ENCODE results near the gene FAM120A.

GRCh38 chr9:93451849-93452709, 594 bp downstream of the FAM120A start:
- TF ChIP-seq POLR2A (IDR thresholded peaks at IDR 0.05): no peak
- peak in 2 of 4 experiments; percentile 37 to 46 for TF ChIP-seq CTCF (IDR thresholded peaks at IDR 0.05)

Measured in prostate gland (tissue), 2 donors.